GM19043 (cell line): Measurements from ENCODE around the gene ACSS3.
"Not testable (repeated sequence)": the region's sequence is repeated elsewhere in the genome, so short reads cannot be mapped to it uniquely, and the experiment has no call there.

ENCODE experiments used
- ATAC-seq: cut with Tn5 transposase; IDR thresholded peaks from one replicate; pipeline ENCODE4 v1.9.1; 2021; ENCODE audit warnings: low read depth; ENCODE audit not compliant: unreplicated experiment

The ACSS3 gene

DNA sequence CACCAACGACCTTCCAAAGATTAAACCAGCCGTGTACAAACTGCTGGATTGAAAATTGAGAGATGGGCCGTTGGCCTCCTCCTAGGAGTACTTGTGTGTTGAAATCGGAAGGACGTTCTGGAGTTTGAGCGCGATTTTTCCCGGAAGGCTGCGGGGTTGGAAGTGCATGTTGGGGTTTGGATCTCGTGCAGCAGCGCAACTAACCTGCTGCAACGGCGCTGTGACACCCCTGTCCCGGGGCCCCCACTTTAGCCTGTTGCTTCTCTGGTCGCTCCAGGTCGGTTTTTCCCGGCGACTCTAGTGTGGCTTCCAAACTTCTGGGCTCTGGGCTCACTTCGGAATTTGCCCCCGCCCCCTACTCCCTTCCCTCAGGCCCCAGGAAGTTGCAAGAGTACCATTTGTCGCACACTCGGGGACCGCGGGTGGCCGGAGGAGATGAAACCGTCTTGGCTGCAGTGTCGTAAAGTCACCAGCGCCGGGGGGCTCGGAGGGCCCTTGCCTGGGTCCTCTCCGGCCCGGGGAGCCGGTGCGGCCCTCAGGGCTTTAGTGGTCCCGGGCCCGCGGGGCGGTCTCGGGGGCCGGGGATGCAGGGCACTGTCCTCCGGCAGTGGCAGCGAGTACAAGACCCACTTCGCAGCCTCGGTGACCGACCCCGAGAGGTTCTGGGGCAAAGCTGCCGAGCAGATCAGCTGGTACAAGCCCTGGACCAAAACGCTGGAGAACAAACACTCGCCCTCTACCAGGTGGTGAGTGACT, at the start of gene ACSS3:
ACSS3 (plus strand) TSS at position 394 of the 756 bp plus-strand sequence; CDS start at position 436, 42 bp downstream.
- ATAC-seq = no peak

DNA sequence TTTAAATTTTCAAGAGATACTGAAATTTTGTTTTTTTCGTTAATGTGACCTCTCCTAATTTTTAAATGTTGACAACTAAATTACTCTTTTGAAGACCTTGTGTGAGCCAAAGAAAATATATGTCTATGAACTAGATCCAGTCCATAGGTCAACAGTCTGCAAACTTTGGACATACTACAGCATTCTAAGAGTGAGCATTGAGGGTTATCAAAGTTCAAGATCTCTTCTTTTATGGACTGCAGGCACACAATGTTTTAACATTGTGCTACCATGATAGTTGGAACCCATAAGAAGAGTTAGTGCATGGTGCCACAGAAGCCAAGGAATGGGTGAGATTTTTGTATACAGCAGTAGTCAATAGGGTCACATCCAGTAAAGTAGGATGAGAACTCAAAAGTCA, 43.0 kb upstream of the ACSS3 start:
- no peak for ATAC-seq

DNA sequence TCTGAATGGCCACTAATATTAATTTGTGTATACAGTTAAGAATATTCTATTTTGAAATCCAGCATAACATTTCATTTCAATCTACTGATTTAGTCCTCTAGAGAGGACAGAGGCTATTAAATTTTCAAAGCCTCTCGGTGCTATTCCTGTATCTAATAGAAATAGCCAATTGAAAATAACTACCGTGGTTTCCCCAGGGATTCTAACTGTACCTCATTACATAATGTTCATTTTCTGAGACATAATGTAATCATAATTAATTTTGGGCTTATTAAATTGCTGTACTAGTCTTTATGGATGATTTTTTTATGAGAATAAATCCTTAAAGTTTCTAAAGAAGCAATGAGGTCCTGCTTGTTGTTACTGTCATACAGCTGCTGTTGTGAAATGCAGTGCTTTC, 38.6 kb upstream of the ACSS3 start:
- ATAC-seq = no peak

GRCh38 chr12:81043979-81044740, 33.7 kb upstream of the ACSS3 start:
- no peak for ATAC-seq

DNA sequence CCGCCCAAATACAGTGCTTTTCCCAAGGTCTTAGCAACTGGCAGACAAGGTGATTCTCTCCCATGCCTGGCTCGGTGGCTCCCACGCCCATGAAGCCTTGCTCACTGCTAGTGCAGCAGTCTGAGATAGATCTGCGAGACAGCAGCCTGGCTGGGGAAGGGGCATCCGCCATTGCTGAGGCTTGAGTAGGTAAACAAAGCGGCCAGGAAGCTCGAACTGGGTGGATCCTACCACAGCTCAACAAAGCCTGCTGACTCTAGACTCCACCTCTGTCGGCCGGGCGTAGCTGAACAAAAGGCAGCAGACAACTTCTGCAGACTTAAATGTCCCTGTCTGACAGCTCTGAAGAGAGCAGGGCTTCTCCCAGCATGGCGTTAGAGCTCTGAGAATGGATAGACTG, 12.9 kb upstream of the ACSS3 start:
- not testable (repeated sequence) for ATAC-seq

DNA sequence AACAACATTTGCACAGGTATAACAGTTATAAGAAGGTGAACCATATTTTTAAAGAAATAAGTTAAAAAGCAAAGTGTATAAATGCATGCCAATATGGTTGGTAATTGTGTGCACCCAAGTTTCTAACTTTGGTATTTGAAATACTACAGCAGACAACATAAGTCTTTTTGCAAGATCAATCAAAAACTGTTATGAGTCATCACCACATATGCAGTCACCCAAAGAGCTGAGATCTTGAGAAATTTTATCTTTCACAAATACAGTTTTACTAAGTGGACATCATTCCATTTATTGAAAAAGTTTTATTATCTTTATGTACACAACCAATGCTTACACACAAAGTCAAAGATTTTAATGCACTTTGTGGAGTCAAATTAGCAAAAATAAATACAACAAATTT, 7.0 kb upstream of the ACSS3 start:
- no peak for ATAC-seq

DNA sequence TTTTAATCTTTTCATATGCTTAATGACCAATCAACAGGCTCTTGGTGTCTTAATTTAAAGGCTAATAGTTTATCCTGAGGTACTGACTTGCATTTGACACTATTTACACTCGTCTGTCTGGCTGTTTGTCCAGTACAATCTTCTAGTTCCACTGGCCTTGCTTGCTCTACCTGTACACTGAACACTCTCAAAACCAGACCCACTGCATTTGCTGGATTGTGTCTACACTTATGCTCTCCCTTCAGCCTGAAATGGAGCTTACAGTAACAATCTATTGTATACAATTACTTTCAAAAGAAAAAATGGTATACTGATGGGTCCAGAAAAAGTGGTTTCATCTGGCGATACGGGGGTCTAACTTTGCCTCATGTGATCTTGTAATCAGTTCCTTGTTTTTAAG, 2.3 kb upstream of the ACSS3 start:
- no peak for ATAC-seq

GRCh38 chr12:81077329-81077685, 572 bp upstream of the ACSS3 start:
- no peak for ATAC-seq

DNA sequence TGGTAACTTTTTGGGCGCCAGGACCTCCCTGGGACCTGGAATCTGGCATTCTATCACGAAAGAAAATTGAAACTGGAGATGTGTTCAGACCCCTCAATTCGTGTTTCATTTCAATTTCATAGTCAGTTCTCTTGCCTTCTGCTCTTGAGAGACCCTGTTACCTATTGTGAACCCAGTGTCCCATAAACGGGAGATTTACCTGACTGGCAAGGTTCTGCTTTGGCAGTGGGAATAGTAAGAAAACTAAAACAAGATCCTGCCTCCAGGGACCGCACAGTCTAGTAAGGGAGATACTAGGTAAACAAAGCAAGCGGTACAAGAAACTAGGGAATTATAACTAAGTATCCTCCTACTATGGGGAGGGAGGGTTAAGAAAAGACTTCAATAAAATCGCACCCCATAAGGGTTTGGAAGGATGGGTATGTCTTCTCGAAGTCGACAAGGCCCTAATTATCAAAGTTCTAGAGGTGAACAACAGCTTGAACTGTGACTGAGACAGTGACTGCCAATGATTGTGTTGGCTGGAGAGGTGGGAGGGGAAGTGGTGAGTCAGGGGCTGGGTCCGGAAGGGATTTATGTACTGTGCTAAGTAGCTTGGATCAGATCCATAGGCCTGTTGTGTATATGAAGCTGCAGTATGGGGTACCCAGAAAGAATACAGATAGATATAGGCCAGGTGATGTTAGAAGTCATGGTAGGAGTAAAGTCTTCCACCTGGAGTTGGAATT, 754 bp downstream of the ACSS3 start:
- no peak for ATAC-seq

- no peak for ATAC-seq
Observed at GRCh38 chr12:81079280-81080076, 1.6 kb downstream of the ACSS3 start.

- no peak for ATAC-seq
Observed at GRCh38 chr12:81080431-81080983, 2.6 kb downstream of the ACSS3 start.

GRCh38 chr12:81081726-81082125, 3.8 kb downstream of the ACSS3 start:
- no peak for ATAC-seq

DNA sequence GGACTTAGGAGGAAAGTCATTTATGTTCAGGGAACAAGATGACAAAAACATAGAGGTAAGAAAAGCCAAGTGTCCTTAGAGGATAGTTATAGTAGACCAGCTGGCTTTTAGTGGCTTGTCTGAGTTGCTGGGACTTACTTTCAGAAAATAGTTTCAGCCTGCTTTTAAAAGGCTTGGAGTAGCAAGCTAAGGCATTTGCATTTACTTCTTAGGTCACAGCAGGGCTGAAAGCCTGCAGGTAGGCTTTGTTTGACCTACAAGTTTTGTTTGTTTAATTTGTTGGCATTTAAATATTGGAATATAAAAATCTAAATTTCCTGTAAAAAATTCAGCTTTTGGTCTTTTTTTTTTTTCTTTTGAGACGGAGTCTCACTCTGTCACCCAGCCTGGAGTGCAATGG, 5.1 kb downstream of the ACSS3 start:
- no peak for ATAC-seq

GRCh38 chr12:81083906-81084513, 6.1 kb downstream of the ACSS3 start:
- no peak for ATAC-seq

- no peak for ATAC-seq
Observed at GRCh38 chr12:81084811-81085350, 7.0 kb downstream of the ACSS3 start.

DNA sequence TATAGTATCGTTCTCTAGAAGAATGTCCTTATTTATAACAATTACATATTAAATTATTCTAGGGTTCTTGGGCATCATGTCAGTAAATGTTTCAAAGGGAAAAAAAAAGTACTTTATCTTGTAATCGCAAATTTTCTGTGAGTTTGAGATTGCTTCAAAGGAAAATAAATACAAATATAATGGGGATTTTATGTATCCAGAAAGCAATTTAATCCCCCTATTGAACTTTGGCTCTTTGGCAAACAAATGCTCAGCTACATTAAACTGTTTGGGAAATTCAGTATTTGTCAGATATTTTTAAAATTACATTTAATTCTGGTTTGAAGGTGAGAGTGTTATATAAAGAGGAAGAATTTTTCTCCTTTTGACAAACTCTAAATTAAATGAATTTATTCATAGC, 8.0 kb downstream of the ACSS3 start:
- ATAC-seq = no peak

DNA sequence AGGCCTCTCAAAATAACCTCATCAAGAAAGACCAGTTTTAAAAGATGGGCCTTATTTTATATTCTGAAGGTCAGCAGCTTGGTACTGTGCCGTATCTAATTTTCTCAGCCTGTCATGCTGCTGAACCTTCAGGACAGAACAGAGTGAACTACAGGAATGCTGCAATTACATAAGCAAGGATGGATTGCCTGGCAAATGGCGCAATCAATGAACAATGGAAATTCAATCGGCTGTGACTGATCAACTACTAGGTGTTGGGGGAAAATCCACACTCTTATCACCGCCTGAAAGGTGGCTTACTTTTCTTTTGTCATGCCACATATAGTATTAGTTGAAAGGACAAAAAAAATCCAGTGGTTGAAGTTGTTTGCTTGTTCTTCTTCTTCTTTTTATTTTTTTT, 8.5 kb downstream of the ACSS3 start:
- ATAC-seq = no peak

- ATAC-seq = no peak
Observed at GRCh38 chr12:81088221-81088620, 10.3 kb downstream of the ACSS3 start.

GRCh38 chr12:81089412-81089811, 11.5 kb downstream of the ACSS3 start:
- no peak for ATAC-seq

DNA sequence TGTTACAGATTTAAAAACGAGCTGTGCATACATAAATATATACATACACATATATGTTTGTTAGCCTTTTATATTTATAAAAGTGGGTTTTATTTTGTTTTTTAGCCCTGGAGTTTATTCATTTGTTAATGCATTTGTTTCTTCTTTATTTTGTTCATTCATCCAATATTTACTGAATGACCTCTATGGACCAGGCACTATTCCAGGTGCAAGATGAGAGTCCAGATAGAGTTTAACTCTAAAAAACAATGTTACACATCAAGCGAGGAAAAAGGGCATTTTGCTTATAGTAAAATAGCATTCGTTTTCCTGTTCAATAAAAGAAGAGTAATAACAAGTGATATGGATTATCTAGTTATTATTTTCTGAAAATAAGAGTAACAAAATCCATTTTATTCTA, 14.2 kb downstream of the ACSS3 start:
- ATAC-seq = no peak
